Vagina (tissue), 2 donors: Measurements from ENCODE around the gene KIF26A. TPM values are rescaled to one million over a fixed set of nuclear protein-coding genes. Genes with fewer than 3 reads are reported as not detected.
"Not testable (repeated sequence)": the region's sequence is repeated elsewhere in the genome, so short reads cannot be mapped to it uniquely, and the experiment has no call there.

ENCODE experiments used
- DNase-seq, 2 donors: peaks; one replicate each; pipeline ENCODE4 v3.0.0-alpha.2; 2017; ENCODE audit errors: extremely low spot score in 2 of 2
- H3K27ac ChIP-seq: fragments of 200-600 bp; sonication (generic); one replicate; pipeline ENCODE4 v1.5.1; 2019
- H3K27me3 ChIP-seq: fragments of 200-600 bp; sonication (generic); one replicate; pipeline ENCODE4 v1.5.1; 2019
- H3K36me3 ChIP-seq, 2 donors: fragments of 200-600 bp; sonication (generic); one replicate each; pipeline ENCODE4 v1.5.1; 2017 to 2019
- H3K4me1 ChIP-seq: fragments of 200-600 bp; sonication (generic); one replicate; pipeline ENCODE4 v1.5.1; 2019
- H3K4me3 ChIP-seq, 2 donors: fragments of 200-600 bp; sonication (generic); 1 replicate in 1 of 2; 2 replicates in 1 of 2; pipeline ENCODE4 v1.5.1; 2016 to 2019
- H3K9me3 ChIP-seq: fragments of 200-600 bp; sonication (generic); one replicate; pipeline ENCODE4 v1.5.1; 2019
- POLR2A ChIP-seq, 2 donors: fragments of 450-650 bp; IDR thresholded peaks; one replicate each; pipeline ENCODE4 v1.6.1; 2017; ENCODE audit warnings: antibody characterized with exemption in 2 of 2, mild to moderate bottlenecking in 2 of 2, moderate library complexity in 2 of 2
- POLR2AphosphoS5 ChIP-seq, 2 donors: sonication (generic); formaldehyde crosslinking; IDR thresholded peaks; one replicate each; pipeline ENCODE4 v1.9.0; 2017; ENCODE audit warnings: antibody characterized with exemption in 2 of 2, mild to moderate bottlenecking in 2 of 2, low read depth in 1 of 2; ENCODE audit not compliant: insufficient read depth in 1 of 2
- intact Hi-C: fragments of 100-400 bp; cut with DNase I; formaldehyde crosslinking; loops from one replicate; pipeline ENCODE4 v1.15.1; 2023
- total RNA-seq: library from RNA; depleted of rRNA; stranded (reverse); fragments of >200 nt; gene quantifications from one replicate; pipeline ENCODE4 v1.2.3, GENCODE V29; 2016
- TF ChIP-seq, protein P1 (sequence below), 3 experiments: fragments of 450-650 bp in 2 of 3; fragments of 200-600 bp in 1 of 3; sonication (generic) in 1 of 3; IDR thresholded peaks; one replicate each; pipeline ENCODE4 v1.5.1; 2017 to 2019; ENCODE audit warnings: antibody characterized with exemption in 3 of 3, mild to moderate bottlenecking in 2 of 3, moderate library complexity in 2 of 3

The KIF26A gene
- total RNA-seq, 1 donor from 2014 or later: 2.7 TPM

DNA sequence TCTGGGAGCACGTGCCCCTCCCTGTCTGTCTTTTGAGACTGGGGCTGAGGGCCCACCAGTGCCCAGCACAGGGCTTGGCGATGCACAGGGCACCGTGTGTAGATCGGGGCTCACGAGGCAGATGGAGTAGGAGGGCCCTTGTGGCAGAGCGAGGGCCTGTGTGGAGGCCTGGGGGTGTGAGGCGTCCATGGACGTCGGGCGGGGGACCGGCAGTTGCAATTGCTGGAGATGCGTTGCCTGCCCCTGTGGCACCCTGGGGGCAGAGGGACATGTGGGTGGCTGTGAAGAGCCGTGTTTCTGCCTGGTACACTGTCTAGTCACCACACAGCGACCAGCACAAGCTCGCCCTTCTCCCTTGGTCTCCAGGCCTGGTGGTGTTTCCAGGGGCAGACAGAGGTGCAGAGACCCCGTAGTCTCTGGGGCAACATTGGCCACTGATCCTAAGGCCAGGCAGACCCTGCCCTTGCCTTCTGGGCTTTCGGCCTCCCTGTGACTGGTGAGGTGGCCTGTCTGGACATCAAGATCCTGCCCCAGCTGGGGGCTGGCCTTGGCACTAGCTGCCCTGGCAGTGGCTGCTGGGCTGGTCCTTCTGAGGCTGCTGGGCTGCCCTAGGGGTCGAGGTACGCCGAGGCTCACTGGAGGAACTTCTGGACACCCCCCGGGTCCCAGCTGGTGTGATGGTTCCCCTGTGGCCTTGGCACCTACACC lies 14.5 kb downstream of the KIF26A start:
- TF ChIP-seq POLR2A (IDR thresholded peaks at IDR 0.05) (no peak), POLR2AphosphoS5 (IDR thresholded peaks at IDR 0.05; ENCODE audit: insufficient read depth in 1 of 2, low read depth in 1 of 2) (no peak)
- TF ChIP-seq, protein P1, sequence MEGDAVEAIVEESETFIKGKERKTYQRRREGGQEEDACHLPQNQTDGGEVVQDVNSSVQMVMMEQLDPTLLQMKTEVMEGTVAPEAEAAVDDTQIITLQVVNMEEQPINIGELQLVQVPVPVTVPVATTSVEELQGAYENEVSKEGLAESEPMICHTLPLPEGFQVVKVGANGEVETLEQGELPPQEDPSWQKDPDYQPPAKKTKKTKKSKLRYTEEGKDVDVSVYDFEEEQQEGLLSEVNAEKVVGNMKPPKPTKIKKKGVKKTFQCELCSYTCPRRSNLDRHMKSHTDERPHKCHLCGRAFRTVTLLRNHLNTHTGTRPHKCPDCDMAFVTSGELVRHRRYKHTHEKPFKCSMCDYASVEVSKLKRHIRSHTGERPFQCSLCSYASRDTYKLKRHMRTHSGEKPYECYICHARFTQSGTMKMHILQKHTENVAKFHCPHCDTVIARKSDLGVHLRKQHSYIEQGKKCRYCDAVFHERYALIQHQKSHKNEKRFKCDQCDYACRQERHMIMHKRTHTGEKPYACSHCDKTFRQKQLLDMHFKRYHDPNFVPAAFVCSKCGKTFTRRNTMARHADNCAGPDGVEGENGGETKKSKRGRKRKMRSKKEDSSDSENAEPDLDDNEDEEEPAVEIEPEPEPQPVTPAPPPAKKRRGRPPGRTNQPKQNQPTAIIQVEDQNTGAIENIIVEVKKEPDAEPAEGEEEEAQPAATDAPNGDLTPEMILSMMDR (IDR thresholded peaks at IDR 0.05): no peak
- H3K27ac ChIP-seq: no peak overlapping the region
- intact Hi-C loops: no loop called here
- H3K4me3 ChIP-seq: no peak overlapping the region
- H3K27me3 ChIP-seq: no peaks in the 10 kb centered on the region
- peaks cover 24% of the 10 kb centered on the region for H3K4me1 ChIP-seq
- no peak for DNase-seq
- no peaks in the 10 kb centered on the region for H3K36me3 ChIP-seq
- H3K9me3 ChIP-seq: no peaks in the 10 kb centered on the region

DNA sequence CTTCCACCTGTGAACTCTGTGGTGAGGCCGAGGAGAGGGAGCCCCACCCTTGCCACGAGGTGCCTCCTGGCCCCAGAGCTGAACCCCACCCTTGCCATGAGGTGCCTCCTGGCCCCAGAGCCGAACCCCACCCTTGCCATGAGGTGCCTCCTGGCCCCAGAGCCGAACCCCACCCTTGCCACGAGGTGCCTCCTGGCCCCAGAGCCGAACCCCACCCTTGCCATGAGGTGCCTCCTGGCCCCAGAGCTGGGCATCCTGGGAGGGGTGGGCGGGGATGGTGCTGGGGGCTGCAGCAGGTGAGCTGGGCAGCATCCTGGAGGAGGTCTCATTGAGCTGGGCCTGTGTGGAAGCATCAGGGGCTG lies 15.0 kb downstream of the KIF26A start:
- intact Hi-C loops, DNase-seq, H3K27ac ChIP-seq, H3K36me3 ChIP-seq, H3K4me3 ChIP-seq, H3K9me3 ChIP-seq, H3K27me3 ChIP-seq: not testable (repeated sequence)
- peaks cover 24% of the 10 kb centered on the region for H3K4me1 ChIP-seq

DNA sequence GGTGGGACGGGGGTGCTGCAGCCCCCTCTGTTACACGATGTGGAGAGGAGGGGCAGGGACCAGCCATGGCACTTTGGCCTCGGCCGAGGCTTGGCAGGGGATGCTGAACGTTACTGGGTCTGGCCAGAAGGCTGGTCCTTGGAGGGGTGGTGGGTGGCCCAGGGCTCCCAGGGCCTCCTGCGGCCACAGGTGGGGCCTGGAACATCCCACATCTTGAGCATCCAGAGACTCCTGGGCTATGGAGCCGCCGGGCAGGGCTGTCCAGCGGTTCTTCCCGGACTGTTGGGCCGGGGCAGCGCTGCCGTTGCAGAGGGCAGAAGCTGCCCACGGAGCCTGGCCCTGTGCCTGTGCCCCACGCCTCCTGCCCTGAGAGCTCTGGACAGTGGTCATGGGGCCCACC lies 15.9 kb downstream of the KIF26A start:
- Histone ChIP-seq H3K27ac (no peak overlapping the region), H3K4me1 (peaks cover 15% of the 10 kb centered on the region), H3K36me3 (no peaks in the 10 kb centered on the region), H3K4me3 (no peak overlapping the region), H3K9me3 (no peaks in the 10 kb centered on the region), H3K27me3 (no peaks in the 10 kb centered on the region)
- DNase-seq: no peak
- TF ChIP-seq, protein P1 (IDR thresholded peaks at IDR 0.05): no peak
- no peak for TF ChIP-seq POLR2A (IDR thresholded peaks at IDR 0.05)
- intact Hi-C loops: no loop called here

DNA sequence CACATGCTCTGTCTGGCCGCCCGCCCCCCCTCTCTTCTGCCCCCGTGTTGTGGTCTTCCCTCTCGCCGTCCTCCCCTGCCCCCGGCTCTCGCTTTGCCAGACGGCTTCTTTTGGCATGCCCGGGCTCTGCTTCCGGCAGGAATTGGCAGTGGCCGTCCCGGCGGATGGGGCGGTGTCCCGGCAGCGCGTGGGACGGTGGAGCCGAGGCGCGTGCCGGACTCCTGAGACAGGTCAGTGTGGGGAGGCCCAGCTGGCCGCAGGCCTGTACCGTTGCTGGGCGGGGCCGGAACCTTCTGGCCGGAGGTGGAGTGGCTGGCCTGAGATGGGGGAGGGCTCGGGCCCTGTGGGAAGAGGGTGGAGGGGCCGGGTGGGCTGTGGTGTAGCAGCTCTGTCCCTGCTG lies 17.1 kb downstream of the KIF26A start:
- intact Hi-C loops: no loop called here
- no peak for DNase-seq
- no peak overlapping the region for H3K27ac ChIP-seq

DNA sequence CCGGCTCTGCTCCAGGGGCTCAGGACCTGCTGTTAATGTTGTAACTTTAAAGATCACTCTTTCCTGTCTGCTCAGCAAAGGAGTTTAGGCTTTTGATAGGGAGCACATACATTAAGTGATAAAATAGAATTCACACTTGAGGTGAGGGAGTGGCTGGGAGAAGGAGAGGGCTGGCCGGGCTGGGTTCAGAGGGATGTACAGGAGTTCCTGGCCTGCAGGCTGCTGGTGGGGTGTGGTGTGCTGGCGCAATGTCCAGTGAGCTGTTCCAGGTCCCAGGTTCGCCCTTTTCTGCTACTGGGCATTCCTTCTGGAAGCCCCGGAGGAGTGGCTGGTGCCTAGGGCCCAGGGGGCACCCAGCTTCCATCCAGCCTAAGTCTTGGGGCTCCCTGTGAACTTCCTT lies 17.8 kb downstream of the KIF26A start:
- TF ChIP-seq POLR2A (IDR thresholded peaks at IDR 0.05): no peak
- TF ChIP-seq POLR2AphosphoS5 (IDR thresholded peaks at IDR 0.05; ENCODE audit: insufficient read depth in 1 of 2, low read depth in 1 of 2): no peak
- TF ChIP-seq, protein P1 (IDR thresholded peaks at IDR 0.05): no peak
- Histone ChIP-seq H3K4me3 (no peak overlapping the region), H3K36me3 (no peaks in the 10 kb centered on the region), H3K27ac (no peak overlapping the region), H3K4me1 (no peaks in the 10 kb centered on the region), H3K27me3 (no peaks in the 10 kb centered on the region), H3K9me3 (no peaks in the 10 kb centered on the region)
- no peak for DNase-seq
- intact Hi-C loops: no loop called here

More for the DNA sequence above, 17.1 kb downstream of the KIF26A start:
- Histone ChIP-seq H3K27me3 (no peaks in the 10 kb centered on the region), H3K9me3 (no peaks in the 10 kb centered on the region), H3K36me3 (no peaks in the 10 kb centered on the region), H3K4me3 (no peak overlapping the region), H3K4me1 (peaks cover 4% of the 10 kb centered on the region)
- TF ChIP-seq, protein P1 (IDR thresholded peaks at IDR 0.05): no peak
- TF ChIP-seq POLR2A (IDR thresholded peaks at IDR 0.05) (no peak), POLR2AphosphoS5 (IDR thresholded peaks at IDR 0.05; ENCODE audit: insufficient read depth in 1 of 2, low read depth in 1 of 2) (no peak)
